Hair follicle dermal papilla cell (primary cell): ENCODE results near the gene ERCC1. TPM values are rescaled to one million over a fixed set of nuclear protein-coding genes. Genes with fewer than 3 reads are reported as not detected.

Experiments used
- small RNA-seq: library from RNA; depleted of rRNA; stranded (forward); fragments of <200 nt; gene quantifications from one replicate; pipeline ENCODE3, GENCODE V24; 2012
- total RNA-seq: library from RNA; depleted of rRNA; stranded (reverse); fragments of >200 nt; gene quantifications from 2 replicates; pipeline ENCODE4 v1.2.3, GENCODE V29; 2012

ERCC1 gene
- 94.6 and 95.7 TPM in 2 replicates for total RNA-seq

GRCh38 chr19:45423589-45424190 lies at the start of gene ERCC1:
Gene ERCC1, minus strand, starts transcription at chr19:45423917. Its CDS starts 543 bp downstream, at chr19:45423374.

GRCh38 chr19:45467456-45468158 lies 43.9 kb upstream of the ERCC1 start, which contains the start of gene FOSB:
Gene FOSB, plus strand, starts transcription at chr19:45467996. Its CDS starts 591 bp downstream, at chr19:45468587.

GRCh38 chr19:45406226-45407090 lies 17.3 kb downstream of the ERCC1 start, which contains the start of gene POLR1G:
Gene POLR1G, plus strand, starts transcription at chr19:45406644. Its CDS starts 53 bp downstream, at chr19:45406697.

GRCh38 chr19:45404557-45405434 lies 18.9 kb downstream of the ERCC1 start, which contains the start of gene PPP1R13L:
Gene PPP1R13L, minus strand, starts transcription at chr19:45405069. Its CDS starts 6,751 bp downstream, at chr19:45398318.

GRCh38 chr19:45370410-45371204 lies 53.1 kb downstream of the ERCC1 start, which contains the start of gene ERCC2:
Gene ERCC2, minus strand, starts transcription at chr19:45370573. Its CDS starts 33 bp downstream, at chr19:45370540.

Small RNAs within 50 kb of the gene (small RNA-seq; reads per million reads assigned to genes)
- gene MIR6088: not detected

Other genes starting within 250 kb of the ERCC1 start
- gene TRAPPC6A, start 245.7 kb downstream of the ERCC1 start, total RNA-seq: 9.4 and 15.4 TPM in 2 replicates
- 7.2 and 7.6 TPM in 2 replicates for gene BLOC1S3, start 245.1 kb downstream of the ERCC1 start, total RNA-seq
- gene EXOC3L2, start 178.5 kb downstream of the ERCC1 start, total RNA-seq: not detected in 2 replicates
- gene MARK4, start 172.6 kb downstream of the ERCC1 start, total RNA-seq: 18.6 and 23.5 TPM in 2 replicates
- not detected in 2 replicates for gene CKM, start 101.0 kb downstream of the ERCC1 start, total RNA-seq
- gene KLC3, start 83.2 kb downstream of the ERCC1 start, total RNA-seq: 0.32 TPM in 1 of 2 replicates, not detected in the other
- gene ERCC2, start 53.3 kb downstream of the ERCC1 start, total RNA-seq: 56.0 and 56.3 TPM in 2 replicates
- 9.2 and 22.0 TPM in 2 replicates for gene PPP1R13L, start 18.8 kb downstream of the ERCC1 start, total RNA-seq
- gene POLR1G, start 17.3 kb downstream of the ERCC1 start, total RNA-seq: 5.8 and 7.8 TPM in 2 replicates
- 1.3 and 2.9 TPM in 2 replicates for gene FOSB, start 44.1 kb upstream of the ERCC1 start, total RNA-seq
- 11.0 and 16.0 TPM in 2 replicates for gene RTN2, start 73.1 kb upstream of the ERCC1 start, total RNA-seq
- 0.61 and 1.8 TPM in 2 replicates for gene PPM1N, start 74.5 kb upstream of the ERCC1 start, total RNA-seq
- 116 and 135 TPM in 2 replicates for gene VASP, start 83.6 kb upstream of the ERCC1 start, total RNA-seq
- 12.0 and 16.3 TPM in 2 replicates for gene OPA3, start 160.9 kb upstream of the ERCC1 start, total RNA-seq
- gene GPR4, start 178.3 kb upstream of the ERCC1 start, total RNA-seq: not detected in 2 replicates
- 25.2 and 27.0 TPM in 2 replicates for gene EML2, start 215.5 kb upstream of the ERCC1 start, total RNA-seq
- 0.49 TPM in 1 of 2 replicates, not detected in the other for gene GIPR, start 244.3 kb upstream of the ERCC1 start, total RNA-seq